Bronchial epithelial cell (primary cell): ENCODE measurements around the gene SUSD6. TPM values are rescaled to one million over a fixed set of nuclear protein-coding genes. Genes with fewer than 3 reads are reported as not detected.

Experiments used
- DNase-seq: peaks from one replicate; pipeline ENCODE4 v3.0.0-alpha.2; 2010; ENCODE audit warnings: low read depth
- FAIRE-seq: peaks from 2 replicates; lab custom pipeline; 2011; peaks lifted over from hg19 to GRCh38; lab: Jason Lieb, UNC
- H3K27me3 ChIP-seq: 2 replicates; pipeline ENCODE4 v1.5.1; 2011; ENCODE audit warnings: low read length; ENCODE audit not compliant: control insufficient read depth, insufficient read depth
- H3K36me3 ChIP-seq: 2 replicates; pipeline ENCODE4 v1.5.1; 2011; ENCODE audit warnings: low read length; ENCODE audit not compliant: control insufficient read depth, insufficient read depth
- H3K4me3 ChIP-seq: 2 replicates; pipeline ENCODE4 v1.5.1; 2011; ENCODE audit warnings: mild to moderate bottlenecking, low read depth, low read length, control low read depth
- total RNA-seq: library from RNA; depleted of rRNA; stranded (reverse); fragments of >200 nt; gene quantifications from 2 replicates; pipeline ENCODE4 v1.2.1, GENCODE V29; 2014
- TF ChIP-seq, protein P1 (sequence below): IDR thresholded peaks from 2 replicates; pipeline ENCODE4 v1.5.1; 2011; ENCODE audit warnings: mild to moderate bottlenecking, moderate library complexity, low read length, control low read depth, inconsistent platforms; ENCODE audit not compliant: insufficient read depth, severe bottlenecking

SUSD6 gene
- total RNA-seq, 1 donor from 2014 or later, result 3.9 TPM

DNA sequence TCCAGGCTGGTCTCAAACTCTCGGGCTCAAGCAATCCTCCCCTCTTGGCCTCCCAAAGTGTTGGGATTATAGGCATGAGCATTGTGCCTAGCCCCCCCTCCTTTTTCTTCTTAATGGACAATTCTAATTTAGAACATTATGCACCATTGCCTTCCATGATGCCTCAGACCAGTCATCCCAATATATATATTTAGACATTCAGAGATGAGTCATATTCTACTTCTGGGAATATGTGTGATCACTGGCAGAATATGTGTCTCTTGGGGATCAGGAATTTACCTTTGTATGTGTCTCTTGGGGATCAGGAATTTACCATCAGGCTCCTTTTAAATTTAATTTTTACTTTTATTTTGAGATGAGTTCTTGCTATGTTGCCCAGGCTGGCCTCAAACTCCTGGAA lies 29.2 kb upstream of the SUSD6 start:
- no peaks in the 10 kb centered on the region for H3K36me3 ChIP-seq
- TF ChIP-seq, protein P1, sequence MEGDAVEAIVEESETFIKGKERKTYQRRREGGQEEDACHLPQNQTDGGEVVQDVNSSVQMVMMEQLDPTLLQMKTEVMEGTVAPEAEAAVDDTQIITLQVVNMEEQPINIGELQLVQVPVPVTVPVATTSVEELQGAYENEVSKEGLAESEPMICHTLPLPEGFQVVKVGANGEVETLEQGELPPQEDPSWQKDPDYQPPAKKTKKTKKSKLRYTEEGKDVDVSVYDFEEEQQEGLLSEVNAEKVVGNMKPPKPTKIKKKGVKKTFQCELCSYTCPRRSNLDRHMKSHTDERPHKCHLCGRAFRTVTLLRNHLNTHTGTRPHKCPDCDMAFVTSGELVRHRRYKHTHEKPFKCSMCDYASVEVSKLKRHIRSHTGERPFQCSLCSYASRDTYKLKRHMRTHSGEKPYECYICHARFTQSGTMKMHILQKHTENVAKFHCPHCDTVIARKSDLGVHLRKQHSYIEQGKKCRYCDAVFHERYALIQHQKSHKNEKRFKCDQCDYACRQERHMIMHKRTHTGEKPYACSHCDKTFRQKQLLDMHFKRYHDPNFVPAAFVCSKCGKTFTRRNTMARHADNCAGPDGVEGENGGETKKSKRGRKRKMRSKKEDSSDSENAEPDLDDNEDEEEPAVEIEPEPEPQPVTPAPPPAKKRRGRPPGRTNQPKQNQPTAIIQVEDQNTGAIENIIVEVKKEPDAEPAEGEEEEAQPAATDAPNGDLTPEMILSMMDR, result no peak
- peak; percentile 63 for DNase-seq
- H3K4me3 ChIP-seq, result no peak overlapping the region
- no peak for FAIRE-seq
- H3K27me3 ChIP-seq, result no peaks in the 10 kb centered on the region

GRCh38 chr14:69582829-69583228 lies 28.6 kb upstream of the SUSD6 start:
- TF ChIP-seq, protein P1, result no peak
- Histone ChIP-seq H3K36me3 (no peaks in the 10 kb centered on the region), H3K4me3 (no peak overlapping the region), H3K27me3 (no peaks in the 10 kb centered on the region)
- no peak for FAIRE-seq
- DNase-seq, result no peak

DNA sequence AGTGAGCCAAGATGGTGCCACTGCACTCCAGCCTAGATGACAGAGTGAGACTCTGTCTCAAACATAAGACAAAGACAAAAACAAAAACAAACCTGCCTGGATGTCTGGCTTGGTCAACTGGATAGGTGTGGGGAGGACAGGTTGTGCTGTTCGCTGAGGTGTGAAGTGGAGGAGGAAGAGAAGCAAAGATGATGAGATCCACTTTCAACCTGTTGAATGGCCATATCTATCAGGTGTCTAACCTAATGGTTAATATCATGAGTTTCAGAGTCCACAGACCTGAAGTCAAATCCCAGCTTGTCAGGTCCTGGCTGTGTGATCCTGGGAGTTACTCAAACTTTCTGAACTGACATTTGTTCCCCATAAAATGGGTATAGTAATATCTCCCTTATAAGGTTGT lies 27.0 kb upstream of the SUSD6 start:
- no peak for DNase-seq
- TF ChIP-seq, protein P1, result no peak
- no peak for FAIRE-seq
- Histone ChIP-seq H3K27me3 (no peaks in the 10 kb centered on the region), H3K4me3 (no peak overlapping the region), H3K36me3 (no peaks in the 10 kb centered on the region)

DNA sequence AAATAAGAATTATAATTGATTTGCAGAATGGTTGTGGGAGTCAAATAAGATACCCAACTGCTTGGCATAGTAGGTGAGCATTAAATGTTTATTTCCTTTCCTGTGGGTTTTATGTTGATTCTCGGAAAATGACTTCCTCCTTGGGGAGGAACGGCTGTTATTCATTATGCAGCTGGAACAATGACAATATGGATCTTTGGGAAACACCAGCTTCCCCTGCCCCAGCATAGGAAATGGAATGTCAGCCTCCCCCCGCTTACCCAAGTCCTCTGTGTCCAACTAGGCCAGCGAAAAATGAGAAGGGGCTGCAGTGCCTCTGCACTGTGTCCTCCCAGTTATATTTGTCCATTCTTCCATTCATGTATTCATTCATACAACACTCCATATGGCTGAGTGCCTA lies 25.0 kb upstream of the SUSD6 start:
- H3K27me3 ChIP-seq, result no peaks in the 10 kb centered on the region
- no peaks in the 10 kb centered on the region for H3K36me3 ChIP-seq
- TF ChIP-seq, protein P1, result no peak
- FAIRE-seq (no peak), DNase-seq (no peak)
- H3K4me3 ChIP-seq, result no peak overlapping the region

DNA sequence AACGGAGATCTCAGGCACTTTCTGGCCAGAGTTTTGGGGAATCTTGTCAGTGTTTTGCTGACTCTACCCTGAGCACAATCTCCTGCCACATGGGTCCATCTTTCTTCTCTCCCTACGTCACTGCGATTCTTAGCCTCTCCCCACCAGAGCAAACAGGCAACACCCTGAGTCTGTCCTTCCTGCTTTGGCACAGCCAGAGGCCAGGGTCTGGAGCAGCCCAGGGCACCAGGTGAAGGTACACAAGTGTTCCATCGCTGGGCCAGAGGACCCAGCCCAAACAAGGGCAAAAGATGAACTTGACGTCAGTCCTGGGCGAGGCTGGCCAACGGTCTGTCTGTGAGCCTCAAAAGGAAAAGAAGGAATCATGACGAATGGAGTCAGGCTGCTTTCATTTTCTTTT lies 24.0 kb upstream of the SUSD6 start:
- Histone ChIP-seq H3K27me3 (no peaks in the 10 kb centered on the region), H3K36me3 (no peaks in the 10 kb centered on the region), H3K4me3 (no peak overlapping the region)
- no peak for FAIRE-seq
- TF ChIP-seq, protein P1, result no peak
- DNase-seq, result no peak

GRCh38 chr14:69591317-69591716 lies 20.1 kb upstream of the SUSD6 start:
- FAIRE-seq, result no peak
- Histone ChIP-seq H3K4me3 (no peak overlapping the region), H3K27me3 (no peaks in the 10 kb centered on the region), H3K36me3 (no peaks in the 10 kb centered on the region)
- no peak for DNase-seq
- TF ChIP-seq, protein P1, result no peak
